ENCODE data around the gene CLDN11. TPM values are rescaled to one million over a fixed set of nuclear protein-coding genes. Genes with fewer than 3 reads are reported as not detected.

Gene CLDN11
- not detected for total RNA-seq

GRCh38 chr3:170418422-170419398 lies at the start of gene CLDN11:
Gene CLDN11 (plus strand): TSS chr3:170418868. CDS start chr3:170419067, 199 bp downstream.
- Mint-ChIP-seq H3K27me3 (peaks cover 45% of the 10 kb centered on the region), H3K27ac (no peak within 1 kb of the TSS), H3K9me3 (no peaks in the 10 kb centered on the region), H3K4me3 (peak within 1 kb of the TSS; percentile 59), H3K4me1 (peaks cover 12% of the 10 kb centered on the region), H3K36me3 (ENCODE audit: low read depth) (peaks cover 2% of the 10 kb centered on the region)
- no peak for DNase-seq
- CTCF ChIA-PET = interaction anchor here (8.5 kb wide), 1 partner anchor 393 kb away, joined by 120 read pairs; no protein-coding TSS in a partner anchor
- POLR2A ChIA-PET = interaction anchor here (1.0 kb wide), 1 partner anchor 654 kb away, joined by 3 read pairs; no protein-coding TSS in a partner anchor

GRCh38 chr3:170368921-170369320 lies 49.7 kb upstream of the CLDN11 start:
- H3K4me1 Mint-ChIP-seq = peaks cover 7% of the 10 kb centered on the region
- H3K27ac Mint-ChIP-seq = no peak overlapping the region
- ChIA-PET CTCF (interaction anchor here (0.7 to 2.6 kb wide), 2 partner anchors 182 to 471 kb away, joined by 3 to 6 read pairs; no protein-coding TSS in a partner anchor), POLR2A (interaction anchor here (1.7 kb wide), 1 partner anchor 12 kb away, joined by 5 read pairs; the partner anchor contains the start of gene SKIL)
- H3K9me3 Mint-ChIP-seq = no peaks in the 10 kb centered on the region
- DNase-seq = no peak
- H3K36me3 Mint-ChIP-seq (ENCODE audit: low read depth) = peaks cover 11% of the 10 kb centered on the region
- no peaks in the 10 kb centered on the region for H3K27me3 Mint-ChIP-seq
- H3K4me3 Mint-ChIP-seq = no peak overlapping the region

GRCh38 chr3:170372190-170372879 lies 46.3 kb upstream of the CLDN11 start:
- H3K27me3 Mint-ChIP-seq = no peaks in the 10 kb centered on the region
- H3K4me1 Mint-ChIP-seq = no peaks in the 10 kb centered on the region
- H3K36me3 Mint-ChIP-seq (ENCODE audit: low read depth) = peaks cover 3% of the 10 kb centered on the region
- no peaks in the 10 kb centered on the region for H3K9me3 Mint-ChIP-seq
- H3K4me3 Mint-ChIP-seq = no peak overlapping the region
- H3K27ac Mint-ChIP-seq = no peak overlapping the region
- ChIA-PET POLR2A (no interaction called here), CTCF (no interaction called here)
- DNase-seq = no peak

GRCh38 chr3:170383567-170383966 lies 35.1 kb upstream of the CLDN11 start:
- H3K27ac Mint-ChIP-seq = no peak overlapping the region
- ChIA-PET POLR2A (interaction anchor here (1.2 kb wide), 1 partner anchor 26 kb away, joined by 3 read pairs; the partner anchor contains the start of gene SKIL), CTCF (interaction anchor here (1.2 kb wide), 1 partner anchor 30 kb away, joined by 3 read pairs; no protein-coding TSS in a partner anchor)

GRCh38 chr3:170386468-170386867 lies 32.2 kb upstream of the CLDN11 start:
- Mint-ChIP-seq H3K9me3 (peaks cover 5% of the 10 kb centered on the region), H3K4me3 (no peak overlapping the region), H3K27me3 (no peaks in the 10 kb centered on the region), H3K27ac (no peak overlapping the region), H3K4me1 (no peaks in the 10 kb centered on the region), H3K36me3 (ENCODE audit: low read depth) (peaks cover 39% of the 10 kb centered on the region)
- CTCF ChIA-PET = no interaction called here
- POLR2A ChIA-PET = no interaction called here
- no peak for DNase-seq

More at GRCh38 chr3:170383567-170383966, 35.1 kb upstream of the CLDN11 start:
- peaks cover 5% of the 10 kb centered on the region for H3K9me3 Mint-ChIP-seq
- H3K27me3 Mint-ChIP-seq = no peaks in the 10 kb centered on the region
- no peaks in the 10 kb centered on the region for H3K4me1 Mint-ChIP-seq
- peaks cover 45% of the 10 kb centered on the region for H3K36me3 Mint-ChIP-seq (ENCODE audit: low read depth)
- H3K4me3 Mint-ChIP-seq = no peak overlapping the region
- DNase-seq = no peak

- Mint-ChIP-seq H3K4me1 (no peaks in the 10 kb centered on the region), H3K4me3 (no peak overlapping the region), H3K27me3 (no peaks in the 10 kb centered on the region), H3K27ac (no peak overlapping the region), H3K9me3 (peaks cover 5% of the 10 kb centered on the region), H3K36me3 (ENCODE audit: low read depth) (peaks cover 46% of the 10 kb centered on the region)
- DNase-seq = no peak
- POLR2A ChIA-PET = no interaction called here
- CTCF ChIA-PET = interaction anchor here (0.7 kb wide), 1 partner anchor 587 kb away, joined by 3 read pairs; no protein-coding TSS in a partner anchor
Measured at GRCh38 chr3:170387950-170388349, 30.7 kb upstream of the CLDN11 start.

- Mint-ChIP-seq H3K27me3 (no peaks in the 10 kb centered on the region), H3K9me3 (peaks cover 5% of the 10 kb centered on the region), H3K4me3 (no peak overlapping the region), H3K36me3 (ENCODE audit: low read depth) (peaks cover 29% of the 10 kb centered on the region), H3K4me1 (no peaks in the 10 kb centered on the region), H3K27ac (no peak overlapping the region)
- no peak for DNase-seq
- ChIA-PET POLR2A (no interaction called here), CTCF (interaction anchor here (0.7 to 1.4 kb wide), 3 partner anchors 21 to 212 kb away, joined by 3 to 4 read pairs (median 3); no protein-coding TSS in a partner anchor)
Measured at GRCh38 chr3:170391108-170391507, 27.6 kb upstream of the CLDN11 start.

- POLR2A ChIA-PET = no interaction called here
Measured at GRCh38 chr3:170397685-170398084, 21.0 kb upstream of the CLDN11 start.

GRCh38 chr3:170405101-170405500 lies 13.6 kb upstream of the CLDN11 start:
- H3K27ac Mint-ChIP-seq = no peak overlapping the region
- H3K4me3 Mint-ChIP-seq = no peak overlapping the region
- no peaks in the 10 kb centered on the region for H3K36me3 Mint-ChIP-seq (ENCODE audit: low read depth)
- H3K4me1 Mint-ChIP-seq = no peaks in the 10 kb centered on the region
- ChIA-PET CTCF (no interaction called here), POLR2A (no interaction called here)
- H3K27me3 Mint-ChIP-seq = no peaks in the 10 kb centered on the region
- DNase-seq = no peak
- H3K9me3 Mint-ChIP-seq = no peaks in the 10 kb centered on the region

More at GRCh38 chr3:170397685-170398084, 21.0 kb upstream of the CLDN11 start:
- H3K36me3 Mint-ChIP-seq (ENCODE audit: low read depth) = no peaks in the 10 kb centered on the region
- CTCF ChIA-PET = interaction anchor here (0.6 to 0.9 kb wide), 3 partner anchors 40 to 414 kb away, joined by 3 read pairs; partner anchors contain the start of gene SKIL
- H3K4me1 Mint-ChIP-seq = no peaks in the 10 kb centered on the region
- no peak overlapping the region for H3K4me3 Mint-ChIP-seq
- DNase-seq = no peak
- H3K27ac Mint-ChIP-seq = no peak overlapping the region
- H3K9me3 Mint-ChIP-seq = no peaks in the 10 kb centered on the region
- H3K27me3 Mint-ChIP-seq = no peaks in the 10 kb centered on the region

GRCh38 chr3:170410428-170411029 lies 8.1 kb upstream of the CLDN11 start:
- Mint-ChIP-seq H3K4me1 (no peaks in the 10 kb centered on the region), H3K27ac (no peak overlapping the region), H3K4me3 (no peak overlapping the region), H3K36me3 (ENCODE audit: low read depth) (no peaks in the 10 kb centered on the region), H3K9me3 (no peaks in the 10 kb centered on the region), H3K27me3 (no peaks in the 10 kb centered on the region)
- POLR2A ChIA-PET = no interaction called here
- CTCF ChIA-PET = interaction anchor here (1.0 to 8.5 kb wide), 10 partner anchors 15 to 641 kb away, joined by 3 to 120 read pairs (median 4); partner anchors contain the start of genes ACTRT3 and PRKCI
- DNase-seq = no peak

- no peak for DNase-seq
- Mint-ChIP-seq H3K27ac (no peak overlapping the region), H3K4me1 (peaks cover 3% of the 10 kb centered on the region), H3K4me3 (no peak overlapping the region), H3K36me3 (ENCODE audit: low read depth) (peaks cover 2% of the 10 kb centered on the region), H3K9me3 (no peaks in the 10 kb centered on the region), H3K27me3 (peaks cover 21% of the 10 kb centered on the region)
- ChIA-PET POLR2A (interaction anchor here (1.2 kb wide), 1 partner anchor 55 kb away, joined by 4 read pairs; no protein-coding TSS in a partner anchor), CTCF (interaction anchor here (0.9 to 8.5 kb wide), 19 partner anchors 10 to 435 kb away, joined by 3 to 120 read pairs (median 5); no protein-coding TSS in a partner anchor)
Measured at GRCh38 chr3:170413291-170413690, 5.4 kb upstream of the CLDN11 start.

- CTCF ChIA-PET = interaction anchor here (0.5 to 8.5 kb wide), 42 partner anchors 8 to 1443 kb away, joined by 3 to 120 read pairs (median 4); partner anchors contain the start of gene RPL22L1
- peak; percentile 41 for DNase-seq
- POLR2A ChIA-PET = interaction anchor here (1.2 kb wide), 1 partner anchor 56 kb away, joined by 4 read pairs; no protein-coding TSS in a partner anchor
- Mint-ChIP-seq H3K36me3 (ENCODE audit: low read depth) (peaks cover 2% of the 10 kb centered on the region), H3K27ac (no peak overlapping the region), H3K4me1 (peaks cover 8% of the 10 kb centered on the region), H3K27me3 (peaks cover 27% of the 10 kb centered on the region), H3K4me3 (no peak overlapping the region), H3K9me3 (no peaks in the 10 kb centered on the region)
Measured at GRCh38 chr3:170414202-170414663, 4.4 kb upstream of the CLDN11 start.
